DOHH2 (cell line): ENCODE results near the gene CDKL5.
A peak's percentile ranks its signal among the peaks of the same experiment; 100 is the strongest.

ENCODE experiments used
- H3F3A ChIP-seq: fragments of 200-600 bp; sonication (generic), shearing (Covaris generic); 2 replicates; pipeline ENCODE4 v1.6.0; 2016; ENCODE audit warnings: antibody characterized with exemption, mild to moderate bottlenecking; ENCODE audit not compliant: control insufficient read depth, insufficient read depth
- H3K27ac ChIP-seq: fragments of 200-600 bp; sonication (generic); 2 replicates; pipeline ENCODE4 v1.5.1; 2014; ENCODE audit warnings: low read depth, mild to moderate bottlenecking, low read length, moderate library complexity
- H3K27me3 ChIP-seq: fragments of 200-600 bp; sonication (generic); 2 replicates; pipeline ENCODE4 v1.6.1; 2014; ENCODE audit warnings: mild to moderate bottlenecking, low read length, mixed read lengths; ENCODE audit not compliant: control insufficient read depth
- H3K36me3 ChIP-seq: fragments of 200-600 bp; sonication (generic); 2 replicates; pipeline ENCODE4 v1.6.1; 2014; ENCODE audit warnings: mild to moderate bottlenecking, low read length, moderate library complexity, mixed read lengths; ENCODE audit not compliant: control insufficient read depth
- H3K4me1 ChIP-seq: fragments of 200-600 bp; sonication (generic); 2 replicates; pipeline ENCODE4 v1.6.1; 2014; ENCODE audit warnings: mild to moderate bottlenecking, low read length, mixed read lengths; ENCODE audit not compliant: control insufficient read depth
- H3K4me2 ChIP-seq: fragments of 200-600 bp; sonication (generic); 2 replicates; pipeline ENCODE4 v1.6.0; 2014; ENCODE audit warnings: mild to moderate bottlenecking, low read length, moderate library complexity
- H3K4me3 ChIP-seq: fragments of 200-600 bp; sonication (generic); 2 replicates; pipeline ENCODE4 v1.5.1; 2014; ENCODE audit warnings: mild to moderate bottlenecking, low read length, mixed read lengths
- H3K79me2 ChIP-seq: fragments of 200-600 bp; sonication (generic); 2 replicates; pipeline ENCODE4 v1.6.1; 2014; ENCODE audit warnings: mild to moderate bottlenecking, low read length, mixed read lengths; ENCODE audit not compliant: control insufficient read depth
- H3K9me2 ChIP-seq: fragments of 200-600 bp; sonication (generic); replicated peaks from 2 replicates; pipeline ENCODE4 v1.6.1; 2014; ENCODE audit warnings: mild to moderate bottlenecking, low read length, mixed read lengths; ENCODE audit not compliant: control insufficient read depth
- H3K9me3 ChIP-seq: fragments of 200-600 bp; sonication (generic); 2 replicates; pipeline ENCODE4 v1.6.1; 2014; ENCODE audit warnings: antibody characterized with exemption, low read length, mixed read lengths; ENCODE audit not compliant: control insufficient read depth, insufficient read depth
- H4K20me1 ChIP-seq: fragments of 200-600 bp; sonication (generic); 2 replicates; pipeline ENCODE4 v1.6.0; 2014; ENCODE audit warnings: low read depth, mild to moderate bottlenecking, antibody characterized with exemption, low read length, moderate library complexity; ENCODE audit not compliant: control insufficient read depth, insufficient read depth
- EZH2phosphoT487 ChIP-seq: fragments of 200-600 bp; sonication (generic); IDR thresholded peaks from 2 replicates; pipeline ENCODE4 v1.6.1; 2017; ENCODE audit warnings: borderline replicate concordance, mild to moderate bottlenecking, antibody characterized with exemption, low read length, moderate library complexity, mixed read lengths
- TF ChIP-seq, protein P1 (sequence below): fragments of 200-600 bp; sonication (generic); IDR thresholded peaks from one replicate; pipeline ENCODE4 v1.5.1; 2014; ENCODE audit warnings: antibody characterized with exemption, mild to moderate bottlenecking, low read depth, low read length; ENCODE audit not compliant: poor library complexity, severe bottlenecking

The CDKL5 gene

GRCh38 chrX:18422325-18422724 lies 3.1 kb upstream of the CDKL5 start:
- Histone ChIP-seq H3K27ac (no peak overlapping the region), H3K27me3 (peaks cover 10% of the 10 kb centered on the region), H3K9me2 (no peaks in the 10 kb centered on the region), H3K79me2 (no peaks in the 10 kb centered on the region), H4K20me1 (no peaks in the 10 kb centered on the region), H3K4me2 (no peak overlapping the region), H3F3A (no peaks in the 10 kb centered on the region), H3K4me3 (no peak overlapping the region), H3K36me3 (no peaks in the 10 kb centered on the region), H3K4me1 (peaks cover 12% of the 10 kb centered on the region; the same call in 1 of the 2 replicates), H3K9me3 (no peaks in the 10 kb centered on the region)
- TF ChIP-seq EZH2phosphoT487 = no peak
- TF ChIP-seq, protein P1, sequence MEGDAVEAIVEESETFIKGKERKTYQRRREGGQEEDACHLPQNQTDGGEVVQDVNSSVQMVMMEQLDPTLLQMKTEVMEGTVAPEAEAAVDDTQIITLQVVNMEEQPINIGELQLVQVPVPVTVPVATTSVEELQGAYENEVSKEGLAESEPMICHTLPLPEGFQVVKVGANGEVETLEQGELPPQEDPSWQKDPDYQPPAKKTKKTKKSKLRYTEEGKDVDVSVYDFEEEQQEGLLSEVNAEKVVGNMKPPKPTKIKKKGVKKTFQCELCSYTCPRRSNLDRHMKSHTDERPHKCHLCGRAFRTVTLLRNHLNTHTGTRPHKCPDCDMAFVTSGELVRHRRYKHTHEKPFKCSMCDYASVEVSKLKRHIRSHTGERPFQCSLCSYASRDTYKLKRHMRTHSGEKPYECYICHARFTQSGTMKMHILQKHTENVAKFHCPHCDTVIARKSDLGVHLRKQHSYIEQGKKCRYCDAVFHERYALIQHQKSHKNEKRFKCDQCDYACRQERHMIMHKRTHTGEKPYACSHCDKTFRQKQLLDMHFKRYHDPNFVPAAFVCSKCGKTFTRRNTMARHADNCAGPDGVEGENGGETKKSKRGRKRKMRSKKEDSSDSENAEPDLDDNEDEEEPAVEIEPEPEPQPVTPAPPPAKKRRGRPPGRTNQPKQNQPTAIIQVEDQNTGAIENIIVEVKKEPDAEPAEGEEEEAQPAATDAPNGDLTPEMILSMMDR = no peak

DNA sequence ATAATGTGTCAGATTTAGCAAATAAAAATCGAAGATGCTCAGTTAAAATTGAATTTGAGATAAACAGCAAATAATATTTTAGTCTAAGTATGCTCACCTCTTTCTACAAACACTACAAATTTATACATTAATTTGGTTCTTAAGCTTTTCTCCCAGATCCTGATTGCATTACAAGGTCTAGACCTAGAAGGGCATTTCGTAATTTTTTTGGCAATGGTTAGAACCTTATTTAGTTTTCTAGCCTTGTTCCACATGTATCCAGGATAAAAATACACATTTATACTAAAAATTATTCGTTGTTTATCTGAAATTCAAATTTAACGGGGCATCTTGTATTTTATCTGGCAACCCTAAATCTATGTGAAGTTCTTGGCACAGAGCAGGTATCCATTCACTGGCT lies 2.5 kb upstream of the CDKL5 start:
- Histone ChIP-seq H3K4me2 (no peak overlapping the region), H3K27ac (no peak overlapping the region), H3K27me3 (peaks cover 10% of the 10 kb centered on the region)

DNA sequence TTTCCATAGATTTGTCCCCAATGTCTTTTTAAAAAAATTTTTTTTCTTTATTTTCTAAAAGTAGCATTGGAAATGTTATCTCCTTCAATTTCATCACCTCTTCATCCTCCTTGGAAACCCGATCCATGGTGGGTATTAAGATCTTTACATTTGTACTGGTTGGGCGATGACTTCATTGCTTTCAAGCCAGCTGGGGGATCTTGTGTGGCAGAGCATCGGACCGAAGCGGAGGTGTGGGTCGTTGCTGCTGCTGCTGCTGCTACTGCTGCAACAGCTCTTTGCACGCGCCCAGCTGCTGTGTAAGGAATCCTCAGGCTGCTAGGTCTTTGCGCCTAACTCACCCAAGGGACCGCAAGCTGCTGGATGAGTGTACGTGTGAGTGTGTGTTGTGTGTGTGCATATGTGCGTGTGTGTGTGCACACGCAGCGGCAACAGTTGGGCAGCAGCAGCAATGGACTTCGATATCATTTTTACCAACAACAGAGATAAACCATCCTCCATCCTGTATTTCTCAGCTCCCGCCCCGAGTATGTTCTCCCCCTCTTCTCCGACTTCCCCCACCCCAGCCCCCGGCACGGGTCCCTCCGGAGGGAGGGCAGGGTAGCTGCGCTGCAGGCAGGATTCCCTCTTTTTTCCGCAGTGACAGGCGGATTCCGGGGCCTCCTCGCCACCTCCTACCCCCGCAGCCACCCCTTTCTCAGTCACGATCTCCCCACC lies 768 bp upstream of the CDKL5 start:
- no peaks in the 10 kb centered on the region for H3K9me3 ChIP-seq
- H3F3A ChIP-seq = no peaks in the 10 kb centered on the region
- no peaks in the 10 kb centered on the region for H4K20me1 ChIP-seq
- no peaks in the 10 kb centered on the region for H3K9me2 ChIP-seq
- no peak overlapping the region for H3K27ac ChIP-seq
- H3K36me3 ChIP-seq = no peaks in the 10 kb centered on the region
- H3K4me3 ChIP-seq = peak overlapping the region; percentile 76
- H3K27me3 ChIP-seq = peaks cover 10% of the 10 kb centered on the region
- TF ChIP-seq EZH2phosphoT487 = no peak
- TF ChIP-seq, protein P1 = no peak
- peak overlapping the region; percentile 85 for H3K4me2 ChIP-seq
- peaks cover 12% of the 10 kb centered on the region; the same call in 1 of the 2 replicates for H3K4me1 ChIP-seq
- no peaks in the 10 kb centered on the region for H3K79me2 ChIP-seq

More for the DNA sequence above, 2.5 kb upstream of the CDKL5 start:
- no peak for TF ChIP-seq EZH2phosphoT487
- TF ChIP-seq, protein P1 = no peak
- H3K79me2 ChIP-seq = no peaks in the 10 kb centered on the region
- H3K4me3 ChIP-seq = no peak overlapping the region
- H3K9me2 ChIP-seq = no peaks in the 10 kb centered on the region
- no peaks in the 10 kb centered on the region for H3K36me3 ChIP-seq
- peaks cover 12% of the 10 kb centered on the region; the same call in 1 of the 2 replicates for H3K4me1 ChIP-seq
- H4K20me1 ChIP-seq = no peaks in the 10 kb centered on the region
- no peaks in the 10 kb centered on the region for H3F3A ChIP-seq
- no peaks in the 10 kb centered on the region for H3K9me3 ChIP-seq
